GM19240 (cell line): Measurements from ENCODE around the gene PLB1.

ENCODE experiments used
- DNase-seq: peaks from one replicate; pipeline ENCODE4 v3.0.0; 2011; ENCODE audit warnings: low spot score; ENCODE audit not compliant: insufficient read length

Gene PLB1

DNA sequence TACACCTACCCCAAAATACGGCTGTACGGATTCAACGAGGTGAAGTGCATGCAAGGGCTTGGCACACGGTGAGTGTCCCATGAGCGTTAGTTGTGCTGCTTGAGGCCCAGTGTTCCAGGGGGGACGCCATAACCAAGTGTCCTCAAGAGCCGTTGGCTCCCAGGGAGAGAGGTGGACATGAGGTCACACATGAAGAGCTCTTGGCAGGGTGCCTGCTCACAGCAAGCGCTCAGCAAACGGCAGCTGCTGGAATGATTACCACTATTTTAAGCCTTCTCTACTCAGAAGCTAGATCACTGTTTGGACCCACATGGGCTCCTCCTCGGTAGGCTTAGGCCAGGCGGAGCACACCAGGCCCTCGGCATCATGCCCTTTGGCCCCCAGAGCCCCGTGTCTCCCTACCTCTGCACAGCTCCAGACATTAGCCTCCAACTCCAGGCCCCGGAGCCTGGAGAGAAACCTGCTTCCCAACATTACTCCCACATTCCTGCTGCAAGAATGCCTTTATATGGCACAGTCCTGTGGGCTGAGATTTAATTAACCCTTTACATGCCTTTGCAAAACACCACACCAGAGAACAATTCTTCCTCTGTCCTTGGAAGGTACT is 187.3 kb downstream of the PLB1 start:
- no peak for DNase-seq

DNA sequence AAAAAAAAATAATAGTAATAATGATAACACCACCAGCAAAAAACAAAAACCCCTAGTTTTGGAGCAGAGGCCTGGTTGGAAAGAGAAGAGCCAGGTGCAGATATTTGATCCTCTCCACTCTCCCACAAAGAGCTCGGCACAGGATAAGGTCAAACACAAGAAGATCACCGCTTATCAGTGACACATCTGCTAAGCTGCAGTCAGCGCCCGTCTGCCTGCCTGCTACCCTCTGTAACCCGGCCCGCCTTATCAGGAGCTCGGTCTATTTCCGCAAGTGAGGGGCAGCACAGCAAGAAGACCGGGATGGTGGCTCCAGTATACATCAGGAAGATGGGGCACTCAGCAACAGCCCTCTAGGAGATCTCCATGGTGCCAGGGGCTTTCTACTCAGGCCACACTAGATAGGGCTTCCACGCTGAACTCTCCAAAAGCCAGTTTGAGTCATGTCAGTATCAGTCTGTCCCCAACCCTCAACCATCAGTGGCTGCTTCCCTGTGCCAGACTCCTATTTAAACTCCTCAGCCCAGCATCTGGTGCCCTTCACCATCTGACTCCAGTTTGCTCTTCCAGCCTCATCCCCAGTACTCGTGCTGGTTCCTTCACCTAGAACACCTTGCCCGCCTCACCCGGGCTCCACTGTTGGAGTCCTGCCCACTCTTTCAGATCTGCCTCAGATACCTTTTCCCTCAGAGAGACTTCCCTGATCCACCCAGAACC is 188.4 kb downstream of the PLB1 start:
- no peak for DNase-seq

DNA sequence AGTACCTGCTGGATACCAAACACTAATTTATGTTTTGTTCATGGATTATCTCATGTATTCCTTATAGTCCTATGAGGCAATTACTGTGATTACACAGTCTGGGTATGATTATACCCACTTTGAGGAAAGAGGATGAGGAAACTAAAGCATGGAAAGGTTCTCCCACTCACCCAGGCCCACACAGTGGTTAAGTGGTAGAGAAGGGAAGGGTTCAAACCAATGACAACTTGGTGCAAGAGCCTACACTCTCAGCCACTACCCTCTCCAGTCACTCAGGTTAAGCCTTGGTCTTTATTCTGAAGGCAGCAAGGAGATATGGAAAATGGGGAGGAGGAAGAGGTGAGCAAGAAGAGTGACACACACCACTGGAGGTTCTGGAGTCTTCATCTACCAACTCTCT is 191.3 kb downstream of the PLB1 start:
- DNase-seq, result no peak

DNA sequence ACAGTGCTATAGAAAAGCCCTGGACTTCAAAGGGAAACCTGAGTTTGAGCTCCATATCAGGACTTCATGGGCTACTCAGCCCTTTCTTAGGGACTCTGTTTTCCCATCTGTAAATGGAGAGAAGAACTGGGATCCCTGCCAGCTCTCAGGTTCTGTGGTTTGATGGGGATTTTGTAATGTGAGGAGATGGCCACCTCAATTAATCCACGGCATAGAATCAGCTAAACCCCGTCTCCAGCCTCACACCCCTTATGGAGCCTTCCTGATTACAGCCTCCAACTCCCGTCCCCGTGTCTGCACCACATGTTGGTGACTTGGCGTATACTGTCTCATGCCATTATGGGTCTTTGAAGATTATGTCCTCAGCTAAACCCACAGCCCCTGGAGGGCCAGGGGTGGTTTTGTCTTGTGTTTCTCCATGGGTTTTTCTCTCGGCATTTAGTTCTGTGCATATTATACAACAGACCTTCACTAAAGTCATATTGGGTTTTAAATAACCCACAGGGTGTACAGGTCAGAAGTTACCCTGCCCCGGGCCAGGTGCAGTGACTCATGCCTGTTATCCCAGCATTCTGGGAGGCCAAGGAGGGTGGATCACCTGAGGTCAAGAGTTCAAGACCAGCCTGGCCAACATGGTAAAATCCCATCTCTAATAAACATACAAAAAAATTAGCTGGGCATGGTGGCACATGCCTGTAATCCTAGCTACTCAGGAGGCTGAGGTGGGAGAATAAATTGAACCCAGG is 192.0 kb downstream of the PLB1 start:
- DNase-seq, result no peak

DNA sequence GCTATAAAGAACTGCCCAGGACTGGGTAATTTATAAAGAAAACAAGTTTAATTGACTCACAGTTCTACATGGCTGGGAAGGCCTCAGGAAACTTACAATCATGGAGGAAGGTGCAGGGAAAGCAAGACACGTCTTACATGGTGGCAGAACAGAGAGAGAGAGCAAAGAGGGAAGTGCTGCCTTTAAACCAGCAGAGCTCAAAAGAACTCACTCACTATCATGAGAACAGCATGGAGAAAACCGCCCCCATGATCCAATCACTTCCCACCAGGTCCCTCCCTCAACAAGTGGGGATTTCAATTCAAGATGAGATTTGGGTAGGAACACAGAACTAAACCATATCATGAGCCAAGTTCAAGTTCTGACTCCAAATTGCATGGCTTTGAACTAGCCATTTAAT is 193.0 kb downstream of the PLB1 start:
- DNase-seq, result no peak

DNA sequence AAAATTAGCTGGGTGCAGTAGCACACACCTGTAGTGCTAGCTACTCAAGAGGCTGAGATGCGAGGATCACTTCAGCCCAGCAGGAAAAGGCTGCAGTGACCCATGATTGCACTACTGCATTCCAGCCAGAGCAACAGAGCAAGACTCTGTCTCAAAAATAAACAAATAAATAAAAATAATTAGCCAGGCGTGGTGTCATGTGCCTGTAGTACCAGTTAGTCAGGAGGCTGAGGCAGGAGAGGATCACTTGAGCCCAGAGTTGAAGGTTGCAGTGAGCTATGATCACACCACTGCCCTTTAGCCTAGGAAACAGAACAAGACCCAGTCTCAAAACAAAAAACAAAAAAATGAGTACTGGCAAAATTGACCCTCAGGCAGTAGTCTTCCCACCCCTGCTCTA is 193.9 kb downstream of the PLB1 start:
- no peak for DNase-seq

DNA sequence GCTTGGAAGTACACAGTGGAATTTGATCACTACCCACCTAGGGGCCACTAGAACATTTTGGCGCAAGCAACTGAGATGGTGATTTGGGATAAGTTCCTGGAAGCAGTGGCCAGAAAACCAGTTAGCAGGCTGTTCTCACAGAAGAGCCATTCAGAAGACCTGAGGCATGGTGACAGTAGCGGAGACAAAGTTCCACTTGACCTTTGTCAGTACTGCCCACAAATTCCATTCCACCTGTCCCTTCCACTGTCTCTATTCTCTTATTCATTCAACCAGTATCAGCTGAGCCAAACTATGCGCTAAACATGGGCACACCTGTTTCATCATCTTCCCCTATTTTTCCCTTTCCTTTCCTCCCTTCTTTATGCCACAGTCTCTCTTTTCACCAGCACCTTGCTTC is 196.6 kb downstream of the PLB1 start:
- no peak for DNase-seq

DNA sequence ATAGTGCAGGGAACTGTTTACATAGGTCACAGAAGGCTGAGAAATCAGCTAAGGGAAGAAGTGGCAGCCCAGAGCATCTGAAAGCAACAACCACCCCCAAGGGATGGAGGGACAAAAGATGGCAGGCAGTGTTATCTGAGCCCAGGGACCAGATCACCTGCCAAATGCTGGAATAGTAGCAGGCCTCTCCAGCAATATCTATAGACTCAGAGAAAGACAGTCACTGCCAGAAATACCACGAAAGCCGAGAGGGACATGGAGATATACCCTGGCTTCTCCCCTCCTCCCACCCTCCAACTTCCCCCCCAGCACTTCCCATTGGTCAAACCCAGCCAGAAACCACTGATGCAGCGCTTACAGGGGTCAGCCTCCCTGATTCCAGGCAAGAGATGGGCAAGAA is 197.4 kb downstream of the PLB1 start:
- no peak for DNase-seq
